NOMO-1 (cell line): ENCODE data around the gene LIN28B.
"Not testable (repeated sequence)": the region's sequence is repeated elsewhere in the genome, so short reads cannot be mapped to it uniquely, and the experiment has no call there.

Experiments
- DNase-seq, 2 experiments: peaks; one replicate each; lab custom pipeline; 2025; ENCODE audit not compliant: unreplicated experiment in 2 of 2; lab: John Stamatoyannopoulos, UW

Gene LIN28B

DNA sequence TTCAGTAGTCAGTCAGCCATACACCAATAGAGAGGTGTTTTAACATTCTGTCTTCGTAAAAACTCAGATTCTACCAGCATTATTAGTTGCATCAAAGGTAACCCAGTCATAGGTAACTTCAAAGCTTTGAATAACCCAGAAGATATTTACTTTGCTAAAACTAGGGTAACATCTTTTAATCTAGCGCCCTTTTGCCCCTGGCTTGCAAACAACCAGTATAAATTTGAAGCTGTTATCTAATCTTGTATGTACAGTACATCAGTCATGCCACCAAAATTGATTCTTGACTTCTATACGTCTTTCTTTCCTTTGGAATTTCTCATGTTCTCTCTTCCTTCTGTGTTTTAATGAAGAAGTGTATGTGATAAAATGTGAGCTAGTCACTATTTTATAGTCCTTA is 109.3 kb downstream of the LIN28B start:
- no peak for DNase-seq

DNA sequence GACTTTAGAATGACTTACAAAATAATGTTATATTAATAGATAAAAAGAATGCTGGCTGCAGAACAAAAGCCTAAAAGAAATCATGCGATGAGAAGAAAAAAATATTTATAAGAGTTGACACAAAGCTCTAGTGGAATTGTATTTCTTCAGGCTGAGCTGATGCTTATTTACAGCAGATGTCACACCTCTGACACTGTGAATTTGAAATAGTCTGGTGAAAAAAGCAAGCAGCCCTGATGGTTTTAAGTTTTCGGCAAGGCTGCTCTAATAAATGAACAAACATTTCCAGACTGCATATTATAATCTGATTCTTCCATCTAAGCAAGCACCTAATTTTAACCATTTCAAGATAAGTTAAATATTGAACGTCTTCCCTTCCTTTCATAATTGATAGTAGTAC is 109.9 kb downstream of the LIN28B start:
- no peak for DNase-seq

DNA sequence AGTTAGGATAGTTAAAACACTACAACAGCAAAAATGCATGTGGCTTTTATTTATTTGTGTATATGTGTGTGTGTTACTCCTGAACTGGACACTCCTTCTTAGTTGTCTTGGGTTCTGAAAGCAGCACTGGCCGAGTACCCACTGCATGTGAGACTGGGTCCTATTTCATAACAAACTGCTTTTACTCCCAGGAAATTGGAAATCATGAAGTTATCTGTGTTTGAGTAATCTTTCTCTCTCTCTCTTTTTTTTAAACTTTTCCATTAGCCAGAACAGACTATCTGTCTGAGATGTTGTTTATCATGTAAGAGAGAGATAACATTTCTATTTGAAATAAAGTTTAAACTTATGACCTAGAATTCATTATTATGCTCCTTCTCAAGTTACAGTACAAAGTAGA is 110.4 kb downstream of the LIN28B start:
- no peak for DNase-seq

DNA sequence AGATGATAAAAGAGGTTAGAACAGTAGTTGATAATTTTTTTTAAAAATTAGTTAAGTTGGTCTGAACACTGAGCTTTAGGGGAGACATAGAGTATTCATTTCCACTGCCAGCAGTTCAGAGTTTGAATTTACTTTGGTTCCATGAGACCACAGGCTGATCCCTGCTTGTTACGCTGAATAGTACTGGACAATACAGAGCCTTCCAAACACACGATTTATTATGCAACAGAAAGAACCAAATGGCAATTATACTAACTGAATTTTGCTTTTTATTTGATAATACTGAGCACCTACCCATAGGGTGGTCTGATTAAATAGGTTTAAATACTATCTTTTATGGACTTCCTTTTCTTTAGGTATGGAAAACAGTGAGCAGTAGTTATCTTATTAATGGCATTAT is 111.5 kb downstream of the LIN28B start:
- no peak for DNase-seq

DNA sequence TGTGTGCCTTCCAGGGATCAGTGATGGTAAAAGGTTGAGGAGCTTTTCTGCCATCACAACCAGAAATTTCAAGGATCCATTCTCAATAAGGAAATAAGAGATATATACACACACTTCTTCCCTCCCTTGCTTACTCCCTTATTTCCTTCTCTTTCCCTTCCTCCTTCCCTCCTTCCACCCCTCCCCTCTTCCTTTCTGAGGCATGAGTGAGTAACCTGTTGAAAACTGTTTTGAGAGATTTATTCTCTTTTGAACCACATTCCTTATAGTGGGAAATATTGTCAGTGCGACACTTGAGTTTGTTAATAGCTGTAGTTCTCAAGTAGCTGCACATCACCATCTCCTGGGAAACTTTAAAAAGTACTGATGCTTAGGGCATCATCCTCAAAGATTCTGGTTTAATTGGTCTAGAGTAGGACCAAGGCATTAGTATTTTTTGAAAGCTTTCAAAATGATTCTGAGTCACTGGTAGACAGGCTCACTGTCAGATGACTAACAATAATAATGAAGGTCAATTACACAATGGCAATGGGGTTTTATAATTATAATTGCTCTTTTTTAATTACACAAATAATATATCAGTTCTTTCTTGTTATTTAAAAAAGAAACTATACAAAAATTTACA is 113.0 kb downstream of the LIN28B start:
- no peak for DNase-seq

DNA sequence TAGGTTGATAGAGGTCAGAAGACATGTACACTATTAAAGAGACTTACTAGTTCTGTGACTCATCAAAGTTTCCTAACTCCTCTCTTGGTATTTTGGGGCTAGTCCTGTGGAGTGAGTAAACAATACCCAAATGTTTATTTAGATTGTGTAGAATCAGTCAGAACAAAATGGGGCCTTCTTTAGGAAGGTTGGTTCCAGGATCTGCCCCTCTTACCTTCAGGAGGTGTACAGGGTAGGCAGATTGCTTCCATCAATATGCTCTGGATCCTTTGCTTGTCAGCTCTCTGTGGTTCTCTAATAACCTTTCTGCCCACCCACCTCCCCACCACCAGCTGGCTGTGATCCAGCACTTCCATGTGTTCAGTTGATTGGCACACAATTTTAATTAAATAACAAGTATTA is 115.9 kb downstream of the LIN28B start:
- DNase-seq: no peak

GRCh38 chr6:105075210-105075609 is 118.3 kb downstream of the LIN28B start:
- no peak for DNase-seq

DNA sequence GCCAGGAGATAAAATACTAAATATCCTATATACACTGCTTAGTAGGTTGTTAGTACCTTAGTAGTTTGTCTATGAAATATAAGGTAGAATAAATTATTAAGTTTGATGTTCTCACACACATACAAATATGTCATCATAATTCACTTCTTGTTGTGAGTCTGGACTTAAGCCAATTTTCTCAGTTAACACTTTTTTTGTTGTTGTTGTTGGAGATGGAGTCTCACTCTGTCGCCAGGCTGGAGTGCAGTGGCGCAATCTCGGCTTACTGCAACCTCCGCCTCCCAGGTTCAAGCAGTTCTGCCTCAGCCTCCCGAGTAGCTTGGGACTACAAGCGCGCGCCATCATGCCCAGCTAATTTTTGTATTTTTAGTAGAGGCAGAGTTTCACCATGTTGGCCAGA is 119.5 kb downstream of the LIN28B start:
- not testable (repeated sequence) for DNase-seq

DNA sequence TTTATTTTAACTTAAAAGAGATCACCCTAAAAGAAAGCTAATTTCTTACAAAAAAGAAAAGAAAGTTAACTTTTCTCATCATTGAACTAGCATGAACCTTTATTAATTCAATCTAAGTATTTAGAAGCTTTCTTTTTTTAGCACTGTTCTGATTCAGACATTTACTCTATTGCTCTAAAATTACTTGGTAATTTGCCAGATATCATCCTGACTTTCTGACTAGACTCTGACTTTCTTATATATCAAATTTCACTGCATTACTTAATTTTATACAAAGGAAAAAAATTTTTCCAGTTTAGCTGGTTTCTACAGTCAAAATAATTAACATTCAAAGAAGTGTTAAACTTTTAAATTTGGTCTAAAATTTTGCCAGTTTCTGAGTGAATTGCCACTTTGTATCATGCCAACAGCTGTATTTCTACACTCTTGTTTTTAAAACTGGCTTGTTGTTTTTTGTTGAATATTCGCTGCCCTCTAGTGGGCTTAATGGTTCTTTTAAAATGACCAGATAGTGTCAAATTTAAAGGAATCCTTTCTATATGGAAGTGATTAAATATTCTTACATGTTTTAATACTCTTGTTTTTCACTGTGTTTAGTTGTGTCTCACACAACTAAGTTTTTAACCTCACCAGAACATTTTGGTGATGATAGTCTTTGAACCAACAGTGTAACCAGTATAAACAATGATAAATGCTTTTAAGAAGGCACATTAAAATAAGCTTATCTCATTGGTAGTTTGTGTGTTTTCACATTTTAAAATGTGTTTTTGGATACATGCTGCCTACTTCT is 120.9 kb downstream of the LIN28B start:
- DNase-seq: peak in 1 of 2 experiments; percentile 33

- no peak for DNase-seq
Measured at GRCh38 chr6:105078386-105078708, 121.4 kb downstream of the LIN28B start.

- DNase-seq: peak; percentile 58 to 75
Measured at GRCh38 chr6:105080279-105080678, 123.4 kb downstream of the LIN28B start.

DNA sequence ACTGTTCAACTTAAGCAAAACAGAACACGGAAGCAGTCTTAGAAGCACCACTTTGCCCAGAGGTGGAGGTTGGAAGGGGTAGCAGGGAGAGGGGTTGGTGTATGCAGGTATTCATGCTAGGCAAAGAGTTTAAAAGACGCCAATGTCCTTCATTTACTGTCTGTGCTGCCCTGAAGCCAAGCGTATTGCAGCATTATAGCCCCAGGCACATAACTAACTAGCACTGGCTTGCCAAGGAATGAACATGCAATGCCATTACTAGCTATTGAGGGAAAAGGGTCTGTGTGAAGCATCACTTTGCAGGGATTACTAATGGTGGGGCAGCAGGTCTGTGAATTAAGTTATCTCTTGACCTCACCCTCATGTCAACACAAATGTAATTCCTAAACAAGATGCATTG is 124.8 kb downstream of the LIN28B start:
- not testable (repeated sequence) for DNase-seq

GRCh38 chr6:105087571-105088211 is 130.8 kb downstream of the LIN28B start:
- DNase-seq: peak in 1 of 2 experiments; percentile 52

DNA sequence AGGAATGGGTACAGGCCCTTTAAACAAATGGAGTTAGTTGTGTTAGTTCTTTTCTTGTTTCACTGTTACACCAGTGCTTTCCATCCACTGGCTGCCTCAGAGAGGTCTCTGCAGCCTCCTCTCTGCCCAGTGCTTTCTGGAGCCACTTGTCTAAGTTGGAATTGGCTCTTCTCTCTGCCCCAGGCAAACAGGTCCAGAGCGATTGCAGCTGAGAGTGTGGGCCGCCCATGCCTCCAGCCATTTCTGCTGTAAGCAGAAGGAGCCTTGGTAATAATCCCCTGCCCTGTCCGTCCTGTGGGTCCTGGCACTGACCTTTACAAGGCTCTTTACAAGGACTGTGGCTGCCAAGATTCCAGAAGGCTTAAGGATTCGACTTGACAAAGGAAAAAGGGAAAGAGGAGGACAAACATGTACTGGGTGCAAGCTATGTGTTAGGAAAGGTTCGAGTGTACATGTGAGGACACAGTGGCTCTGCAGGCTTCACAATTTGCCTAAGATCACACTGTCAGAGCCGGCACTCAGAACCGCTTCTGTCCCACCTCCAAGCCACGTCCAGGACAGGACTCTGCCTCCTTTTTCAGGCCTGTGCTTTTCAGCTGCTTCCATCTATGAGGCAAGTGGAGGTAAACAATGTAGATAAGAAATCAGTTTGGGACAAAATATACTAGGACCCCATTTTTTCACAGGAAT is 134.4 kb downstream of the LIN28B start:
- no peak for DNase-seq

DNA sequence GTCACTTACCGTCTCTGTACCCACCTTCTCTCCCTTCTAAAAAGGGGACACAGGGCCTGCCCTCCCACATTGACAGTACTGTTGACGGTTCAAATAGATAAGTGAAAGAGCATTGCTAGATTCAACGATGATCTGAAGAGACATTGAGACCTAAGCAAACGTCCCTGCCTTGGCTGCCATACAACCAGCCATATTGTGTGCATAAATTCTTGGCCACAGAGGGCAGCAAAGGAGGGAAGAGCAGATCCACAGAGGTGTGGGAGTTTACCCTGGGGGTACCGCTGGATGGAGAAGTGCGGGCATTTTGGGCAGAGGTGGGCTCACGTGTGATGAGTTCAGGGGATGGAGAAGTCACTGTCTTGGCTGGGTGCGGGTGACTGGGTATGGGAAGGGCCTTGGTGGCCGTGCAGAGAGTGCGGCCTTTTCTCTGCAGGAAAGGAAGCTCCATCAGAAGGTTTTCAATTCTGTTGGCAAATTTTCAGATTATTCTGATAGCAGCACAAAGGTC is 137.3 kb downstream of the LIN28B start:
- DNase-seq: no peak

DNA sequence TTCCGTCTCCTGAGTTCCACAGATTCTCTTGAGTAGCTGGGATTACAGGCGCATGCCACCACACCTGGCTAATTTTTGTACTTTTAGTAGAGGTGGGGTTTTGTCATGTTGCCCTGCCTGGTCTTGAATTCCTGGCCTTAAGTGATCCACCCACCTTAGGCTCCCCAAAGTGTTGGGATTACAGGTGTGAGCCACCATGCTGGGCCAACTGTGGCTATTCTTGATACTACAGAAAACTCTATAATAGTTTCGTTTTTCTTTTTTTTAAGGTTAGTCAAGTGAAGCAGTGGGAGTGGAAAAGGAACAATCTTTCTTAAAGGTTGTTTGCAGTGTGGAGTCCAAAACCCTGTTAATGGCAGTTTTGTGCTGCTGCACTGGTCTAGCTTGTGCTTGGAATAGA is 138.2 kb downstream of the LIN28B start:
- no peak for DNase-seq

DNA sequence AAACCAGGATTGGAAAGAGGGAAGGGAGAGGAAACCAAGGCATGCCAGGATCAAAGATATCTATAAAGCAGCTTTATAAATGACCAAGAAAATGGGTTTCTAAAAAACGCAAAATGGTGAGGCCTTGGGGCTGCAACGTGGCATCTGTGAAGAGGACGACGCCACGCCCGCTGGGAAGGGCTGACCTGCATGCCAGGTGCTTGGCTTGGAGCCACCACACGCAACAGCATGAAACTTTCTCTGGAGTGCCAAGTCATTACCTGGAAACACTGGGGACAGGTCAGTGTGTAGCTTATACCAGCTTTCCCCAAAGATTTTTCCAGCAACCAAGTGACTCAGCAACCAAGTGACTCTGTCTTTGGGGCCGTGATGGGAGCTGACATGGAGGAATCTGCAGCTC is 140.4 kb downstream of the LIN28B start:
- DNase-seq: no peak

- no peak for DNase-seq
Measured at GRCh38 chr6:105099371-105099770, 142.5 kb downstream of the LIN28B start.

DNA sequence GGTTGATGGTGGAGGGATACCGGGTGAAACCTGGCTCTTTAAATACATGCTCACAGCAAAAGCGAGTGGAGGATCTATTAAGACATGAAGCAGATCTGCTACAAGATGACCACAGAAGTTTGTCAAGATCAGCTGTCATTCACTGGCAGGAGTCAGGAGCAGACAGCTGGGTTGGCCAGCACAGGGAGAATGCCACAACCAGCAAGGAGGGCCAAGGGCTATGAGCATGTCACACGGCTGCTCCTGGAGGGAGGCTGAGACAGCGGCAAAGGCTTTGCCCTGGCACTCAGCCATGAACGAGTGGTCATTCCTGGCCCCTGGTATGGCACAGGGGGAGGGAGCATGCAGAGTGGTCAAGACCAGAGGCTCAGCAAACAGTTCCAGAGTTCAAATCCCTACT is 145.3 kb downstream of the LIN28B start:
- DNase-seq: no peak

- DNase-seq: no peak
Measured at GRCh38 chr6:105105094-105105493, 148.2 kb downstream of the LIN28B start.

- DNase-seq: no peak
Measured at GRCh38 chr6:105106260-105106659, 149.4 kb downstream of the LIN28B start.
